ENCODE results near the gene HMGA1. TPM values are rescaled to one million over a fixed set of nuclear protein-coding genes. Genes with fewer than 3 reads are reported as not detected.

HMGA1 gene
- total and polyA plus RNA-seq, 10 of the 15 experiments (the other 5 are each of a cell fraction or from before 2014, with no cell fraction given) = 13.4 to 885 (median 508) TPM

- in situ Hi-C loops (cut with MboI) = loop anchor here (25.0 kb wide), 1 partner anchor 384 kb away; no protein-coding TSS in a partner anchor
- H3K4me3 ChIP-seq = no peak overlapping the region
- H3K9ac ChIP-seq (ENCODE audit: control insufficient read depth, insufficient read depth, low read length) = no peak overlapping the region
- H3K9me3 ChIP-seq (replicated peaks; ENCODE audit: control insufficient read depth, insufficient read depth, low read length) = no peaks in the 10 kb centered on the region
- H3K27ac ChIP-seq (ENCODE audit: control insufficient read depth, insufficient read depth) = peak overlapping the region; percentile 60
- no peak for TF ChIP-seq PML (IDR thresholded peaks at IDR 0.05; ENCODE audit: low read length)
- TF ChIP-seq JUND (IDR thresholded peaks at IDR 0.05; ENCODE audit: low read depth, low read length) = no peak
- TF ChIP-seq EED (IDR thresholded peaks at IDR 0.05; ENCODE audit: low read depth) = 0 out of 2 replicates have a peak, but pooled peaks have one; percentile 15
- no peak for TF ChIP-seq KLF5 (IDR thresholded peaks at IDR 0.05; ENCODE audit: partially characterized antibody)
- no peak for TF ChIP-seq SIX5 (IDR thresholded peaks at IDR 0.05; ENCODE audit: low read depth, low read length, severe bottlenecking)
- no peak for TF ChIP-seq SKIL (IDR thresholded peaks at IDR 0.05; ENCODE audit: low read depth, poor library complexity, severe bottlenecking)
- 0 out of 6 replicates have a peak, but pooled peaks of 1 of the 3 experiments have one; percentile 4 for TF ChIP-seq CTCF (IDR thresholded peaks at IDR 0.05 in 2 of 3, conservative IDR thresholded peaks at IDR 0.05 in 1 of 3; ENCODE audit: control insufficient read depth in 2 of 3, extremely low read depth in 1 of 3, insufficient read depth in 1 of 3, low read depth in 3 of 3, low read length in 3 of 3)
- no peak for TF ChIP-seq TCF3 (IDR thresholded peaks at IDR 0.05; ENCODE audit: borderline replicate concordance, insufficient read depth, low read depth, low read length)
- no peak for TF ChIP-seq IRF4 (IDR thresholded peaks at IDR 0.05; ENCODE audit: low read depth, low read length)
- ATAC-seq (no peak), DNase-seq (ENCODE audit: low read depth, low spot score) (no peak), FAIRE-seq (no peak)
- CTCF ChIA-PET = interaction anchor here (0.7 to 1.5 kb wide), 4 partner anchors 9 to 31 kb away, joined by 3 to 7 read pairs (median 4); partner anchors contain the start of gene HMGA1
- no peaks in the 10 kb centered on the region for H3K27me3 ChIP-seq (replicated peaks in 1 of 2; ENCODE audit: control insufficient read depth in 2 of 2, insufficient read depth in 2 of 2, low read length in 1 of 2)
- peaks cover 34% of the 10 kb centered on the region for H3K4me1 ChIP-seq (ENCODE audit: control insufficient read depth, insufficient read depth, low read length)
- no TSS peak for BruUV-seq (replicated peaks)
- POLR2A ChIA-PET = interaction anchor here (1.5 to 3.0 kb wide), 2 partner anchors 9 to 21 kb away, joined by 3 to 13 read pairs; partner anchors contain the start of genes HMGA1 and SMIM29
- H4K20me1 ChIP-seq (ENCODE audit: control insufficient read depth, insufficient read depth) = no peaks in the 10 kb centered on the region
- peak overlapping the region; percentile 2; the same call in 1 of the 2 replicates for H3K4me2 ChIP-seq (ENCODE audit: control insufficient read depth, insufficient read depth)
- no peaks in the 10 kb centered on the region for H3K79me2 ChIP-seq (ENCODE audit: control insufficient read depth, insufficient read depth, low read length)
- SMC1A ChIA-PET (ENCODE audit: uncharacterized antibody, unreplicated experiment) = interaction anchor here (1.8 kb wide), 1 partner anchor 32 kb away, joined by 5 read pairs; no protein-coding TSS in a partner anchor
- RAD21 ChIA-PET (ENCODE audit: unreplicated experiment) = interaction anchor here (0.6 to 1.0 kb wide), 2 partner anchors 88 to 157 kb away, joined by 3 read pairs; no protein-coding TSS in a partner anchor
- intact Hi-C loops (cut with micrococcal nuclease; ENCODE audit: unreplicated experiment) = no loop called here
- H3K36me3 ChIP-seq (ENCODE audit: control insufficient read depth in 2 of 2, insufficient read depth in 2 of 2, low read length in 1 of 2) = no peaks in the 10 kb centered on the region
- H2AFZ ChIP-seq (ENCODE audit: control insufficient read depth, low read depth, low read length) = no peak overlapping the region
- 67% methylated on average over 16 of the region's 16 CpGs for WGBS (ENCODE audit: insufficient coverage, insufficient replicate concordance, low lambda C conversion rate, missing lambda C conversion rate)
These were observed 8.8 kb upstream of the HMGA1 start for GRCh38 chr6:34227761-34228421.

Data from GM12878 (cell line).